Psoas muscle (tissue), 8 donors: Measurements from ENCODE around the gene LHFPL3. TPM values are rescaled to one million over a fixed set of nuclear protein-coding genes. Genes with fewer than 3 reads are reported as not detected.

Experiments used
- ATAC-seq, 4 donors: fragments of 200-7000 bp; cut with Tn5 transposase; one replicate each; pipeline ENCODE4 v1.9.1; 2020; ENCODE audit warnings: moderate library complexity in 3 of 4, mild to moderate bottlenecking in 2 of 4
- DNase-seq, 2 donors: peaks; one replicate each; pipeline ENCODE4 v3.0.0-alpha.2; 2020
- H3K27ac ChIP-seq: fragments of 200-600 bp; one replicate; pipeline ENCODE4 v1.8.0; 2022
- H3K27me3 ChIP-seq, 3 donors: fragments of 200-600 bp in 1 of 3; one replicate each; pipeline versions ENCODE4 v1.6.1 to v1.8.0; 2013 to 2022; ENCODE audit warnings: low read length in 2 of 3, mild to moderate bottlenecking in 2 of 3, moderate library complexity in 1 of 3; ENCODE audit not compliant: insufficient read depth in 3 of 3
- H3K36me3 ChIP-seq, 2 donors: fragments of 200-600 bp in 1 of 2; one replicate each; pipeline versions ENCODE4 v1.6.1 to v1.8.0; 2013 to 2022; ENCODE audit warnings: low read depth in 1 of 2, mild to moderate bottlenecking in 1 of 2, moderate library complexity in 1 of 2; ENCODE audit not compliant: insufficient read depth in 1 of 2
- H3K4me1 ChIP-seq: fragments of 200-600 bp; one replicate; pipeline ENCODE4 v1.8.0; 2022
- H3K4me3 ChIP-seq: fragments of 200-600 bp; one replicate; pipeline ENCODE4 v1.8.0; 2022; ENCODE audit warnings: mild to moderate bottlenecking
- H3K9me3 ChIP-seq: fragments of 200-600 bp; one replicate; pipeline ENCODE4 v1.8.0; 2022
- WGBS, 3 donors: extraction: QIAGEN DNeasy Blood & Tissue Kit; methylation state at CpG; one replicate each; pipeline versions ENCODE4 v1.1.6 to v1.1.7; 2013; 5-methylcytosine and 5-hydroxymethylcytosine counted together
- intact Hi-C, 2 donors: fragments of 100-400 bp; cut with DNase I; formaldehyde crosslinking; loops; one replicate each; pipeline versions ENCODE4 v1.11.0 to v1.14.2; 2022
- polyA plus RNA-seq, 3 donors: library from polyadenylated mRNA; stranded (reverse); fragments of 200-250 nt; gene quantifications; one replicate each; pipeline ENCODE4 v1.2.3, GENCODE V29; 2013
- total RNA-seq, 4 donors: library from RNA; stranded (reverse); fragmentation: NEBNext Ultra II Directional in 2 of 4; extraction: Animal tissue kit (Norgen Biotek cat#: 25700) in 2 of 4; gene quantifications; one replicate each; pipeline versions ENCODE4 v1.2.1 to v1.2.4, GENCODE V29; 2021 to 2023
- TF ChIP-seq, protein P1 (sequence below): fragments of 200-600 bp; IDR thresholded peaks from one replicate; pipeline ENCODE4 v1.8.0; 2022; ENCODE audit warnings: antibody characterized with exemption
- donor health status: healthy with polysubstance abuse.
- donor health status: DM: no; HTN: no; CAD: no; lungs with moderate emphysema.
- donor health status: Bipolar disorder and iron deficiency.
- donor health status: healthy.
- donor health status: DM: yes; HTN: yes; CAD: no.
- donor health status: DM: no; HTN: no; CAD: no.
- donor health status: DM: no; HTN: no; CAD: no.
- donor health status: DM: yes; HTN: yes; CAD: no.

Gene LHFPL3
- total and polyA plus RNA-seq, 7 donors = not detected

DNA sequence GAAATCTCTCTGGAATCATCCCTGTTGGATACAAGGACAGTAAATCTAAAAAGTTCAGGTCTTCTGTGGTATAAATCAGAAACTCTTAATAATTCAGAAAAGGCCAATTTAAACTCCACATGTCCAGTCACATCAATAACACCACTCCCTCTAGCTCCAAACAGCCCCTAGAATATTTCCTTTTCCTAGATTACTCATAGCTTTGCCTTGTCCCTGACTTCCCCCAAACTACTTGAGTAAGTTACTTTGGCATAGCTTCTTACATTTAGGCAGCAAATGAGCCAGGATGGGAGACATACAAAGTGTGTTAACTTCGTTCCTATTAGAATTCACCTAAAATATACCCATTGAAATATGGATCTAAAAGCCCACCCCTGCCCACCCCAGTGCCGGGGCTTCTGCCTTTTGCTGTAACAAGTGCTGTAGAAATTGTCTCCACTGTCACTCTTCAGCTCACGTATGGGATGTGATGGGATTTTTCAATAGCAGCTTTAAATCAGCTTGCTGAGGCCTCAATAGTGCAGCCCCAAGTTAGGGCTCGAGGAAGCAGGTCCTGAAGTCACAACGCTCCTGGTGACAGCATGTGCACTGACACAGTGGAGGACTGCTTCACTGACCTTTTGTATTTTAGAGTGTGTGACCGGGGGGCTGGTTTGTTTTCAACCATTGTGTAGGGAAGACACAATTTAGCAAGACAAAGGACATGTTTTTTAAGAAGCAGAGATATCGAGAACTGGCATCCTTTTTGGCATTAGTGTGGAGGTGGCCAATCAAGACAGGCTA lies 467.4 kb downstream of the LHFPL3 start:
- H3K36me3 ChIP-seq = no peaks in the 10 kb centered on the region
- no peaks in the 10 kb centered on the region for H3K9me3 ChIP-seq
- no peak overlapping the region for H3K27ac ChIP-seq
- intact Hi-C loops = no loop called here
- whole genome bisulfite sequencing, 3 donors = 73 to 80% (median 75%) methylated on average over 7 of the region's 7 CpGs
- no peak for ATAC-seq
- no peak for DNase-seq
- H3K4me1 ChIP-seq = no peaks in the 10 kb centered on the region
- H3K27me3 ChIP-seq = peaks cover 0 to 4% (median 3%) of the 10 kb centered on the region in 3 donors
- no peak overlapping the region for H3K4me3 ChIP-seq
- TF ChIP-seq, protein P1, sequence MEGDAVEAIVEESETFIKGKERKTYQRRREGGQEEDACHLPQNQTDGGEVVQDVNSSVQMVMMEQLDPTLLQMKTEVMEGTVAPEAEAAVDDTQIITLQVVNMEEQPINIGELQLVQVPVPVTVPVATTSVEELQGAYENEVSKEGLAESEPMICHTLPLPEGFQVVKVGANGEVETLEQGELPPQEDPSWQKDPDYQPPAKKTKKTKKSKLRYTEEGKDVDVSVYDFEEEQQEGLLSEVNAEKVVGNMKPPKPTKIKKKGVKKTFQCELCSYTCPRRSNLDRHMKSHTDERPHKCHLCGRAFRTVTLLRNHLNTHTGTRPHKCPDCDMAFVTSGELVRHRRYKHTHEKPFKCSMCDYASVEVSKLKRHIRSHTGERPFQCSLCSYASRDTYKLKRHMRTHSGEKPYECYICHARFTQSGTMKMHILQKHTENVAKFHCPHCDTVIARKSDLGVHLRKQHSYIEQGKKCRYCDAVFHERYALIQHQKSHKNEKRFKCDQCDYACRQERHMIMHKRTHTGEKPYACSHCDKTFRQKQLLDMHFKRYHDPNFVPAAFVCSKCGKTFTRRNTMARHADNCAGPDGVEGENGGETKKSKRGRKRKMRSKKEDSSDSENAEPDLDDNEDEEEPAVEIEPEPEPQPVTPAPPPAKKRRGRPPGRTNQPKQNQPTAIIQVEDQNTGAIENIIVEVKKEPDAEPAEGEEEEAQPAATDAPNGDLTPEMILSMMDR = no peak

DNA sequence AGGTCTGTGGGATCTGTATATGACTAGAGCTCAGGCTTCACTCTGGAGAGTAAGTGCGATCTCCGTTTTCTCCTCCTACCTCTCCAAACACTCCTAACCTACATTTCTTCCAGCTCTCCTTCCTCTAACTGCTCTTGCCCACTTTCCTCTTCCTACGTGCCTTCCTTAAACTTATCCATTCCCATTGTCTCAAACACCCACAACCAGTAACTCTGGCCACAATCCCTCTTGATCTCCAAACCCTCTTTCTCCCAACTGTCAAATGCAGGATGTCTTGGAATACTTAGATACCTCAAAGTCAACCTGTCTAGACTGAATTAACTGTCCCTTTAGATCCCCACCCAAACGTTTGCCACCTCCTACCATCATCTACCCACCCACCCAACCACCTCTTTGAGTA lies 471.9 kb downstream of the LHFPL3 start:
- TF ChIP-seq, protein P1 = no peak
- Histone ChIP-seq H3K9me3 (no peaks in the 10 kb centered on the region), H3K27ac (no peak overlapping the region), H3K36me3 (no peaks in the 10 kb centered on the region), H3K4me1 (no peaks in the 10 kb centered on the region), H3K27me3 (peaks cover 0 to 4% (median 0%) of the 10 kb centered on the region in 3 donors), H3K4me3 (no peak overlapping the region)
- 68 to 72% (median 68%) methylated on average over 4 of the region's 4 CpGs for WGBS, 3 donors
- intact Hi-C loops = no loop called here
- no peak for DNase-seq
- ATAC-seq = no peak

DNA sequence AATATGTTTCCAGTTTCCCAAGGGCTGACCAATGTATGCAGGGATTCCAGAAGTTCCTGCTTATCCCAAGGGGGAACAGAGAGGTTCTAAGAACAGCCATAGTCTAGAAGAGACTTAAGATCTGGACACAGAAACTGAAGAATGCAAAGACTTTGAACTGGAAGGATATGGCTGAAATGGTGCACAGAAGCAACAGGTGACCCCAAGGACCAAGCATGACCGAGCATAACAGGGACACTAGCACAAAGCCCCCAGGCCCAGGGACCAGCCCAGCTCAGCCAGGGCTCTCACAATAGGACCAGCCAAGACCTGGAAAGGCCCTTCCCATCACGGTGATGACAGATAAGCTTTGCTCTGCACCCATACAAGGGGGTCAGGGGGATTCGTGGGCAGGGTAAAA lies 472.6 kb downstream of the LHFPL3 start:
- DNase-seq (no peak), ATAC-seq (no peak)
- WGBS, 3 donors = 70 to 80% (median 78%) methylated on average over 3 of the region's 3 CpGs
- intact Hi-C loops = no loop called here
- Histone ChIP-seq H3K27me3 (peaks cover 0 to 4% (median 0%) of the 10 kb centered on the region in 3 donors), H3K9me3 (no peaks in the 10 kb centered on the region), H3K4me3 (no peak overlapping the region), H3K36me3 (no peaks in the 10 kb centered on the region), H3K27ac (no peak overlapping the region), H3K4me1 (no peaks in the 10 kb centered on the region)
- TF ChIP-seq, protein P1 = no peak

DNA sequence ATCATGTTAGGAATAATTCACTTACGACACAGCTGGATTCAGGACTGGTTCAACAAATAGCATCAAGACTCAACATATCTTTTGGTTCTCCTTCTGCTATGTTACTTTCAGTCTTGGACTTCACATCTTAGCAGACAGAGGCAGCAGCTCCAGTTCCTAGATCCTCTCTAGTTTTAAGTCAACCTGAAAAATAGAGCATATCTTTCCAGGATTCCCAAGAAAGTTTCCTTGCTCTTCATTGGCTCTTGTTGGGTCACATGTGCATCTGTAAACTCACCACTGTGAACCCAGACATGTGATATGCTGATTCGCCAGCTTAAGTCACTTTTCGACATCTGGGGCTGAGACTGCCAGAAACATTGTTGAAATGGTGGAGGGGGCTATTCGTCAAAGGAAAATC lies 475.5 kb downstream of the LHFPL3 start:
- H3K4me1 ChIP-seq = no peaks in the 10 kb centered on the region
- H3K27me3 ChIP-seq = peaks cover 0 to 4% (median 0%) of the 10 kb centered on the region in 3 donors
- no peaks in the 10 kb centered on the region for H3K36me3 ChIP-seq
- ATAC-seq (no peak), DNase-seq (no peak)
- TF ChIP-seq, protein P1 = no peak
- intact Hi-C loops = no loop called here
- 78 to 89% (median 79%) methylated on average over 4 of the region's 4 CpGs for WGBS, 3 donors
- no peak overlapping the region for H3K4me3 ChIP-seq
- H3K9me3 ChIP-seq = no peaks in the 10 kb centered on the region
- no peak overlapping the region for H3K27ac ChIP-seq
